ENCODE measurements around the gene DLGAP1.

DLGAP1 gene

DNA sequence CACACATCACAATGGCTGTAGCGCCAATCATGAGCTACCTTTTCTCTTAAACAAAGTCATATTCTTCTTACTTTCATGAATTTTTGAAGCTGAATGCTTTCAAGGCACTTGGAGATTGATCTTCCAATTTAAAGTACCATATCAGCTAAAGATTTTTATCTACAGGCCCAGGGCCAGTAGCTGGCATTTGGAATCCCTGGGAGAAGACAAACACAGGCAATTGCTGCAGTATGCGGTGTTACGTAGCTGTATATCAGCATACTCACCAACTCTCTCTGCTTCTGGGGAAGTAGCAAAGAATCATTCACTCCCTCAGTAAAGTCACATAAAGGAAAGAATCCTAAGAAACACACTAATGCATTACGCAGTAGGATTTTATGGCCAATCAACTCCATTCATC, 202.3 kb downstream of the DLGAP1 start:
- TF ChIP-seq, protein P1, sequence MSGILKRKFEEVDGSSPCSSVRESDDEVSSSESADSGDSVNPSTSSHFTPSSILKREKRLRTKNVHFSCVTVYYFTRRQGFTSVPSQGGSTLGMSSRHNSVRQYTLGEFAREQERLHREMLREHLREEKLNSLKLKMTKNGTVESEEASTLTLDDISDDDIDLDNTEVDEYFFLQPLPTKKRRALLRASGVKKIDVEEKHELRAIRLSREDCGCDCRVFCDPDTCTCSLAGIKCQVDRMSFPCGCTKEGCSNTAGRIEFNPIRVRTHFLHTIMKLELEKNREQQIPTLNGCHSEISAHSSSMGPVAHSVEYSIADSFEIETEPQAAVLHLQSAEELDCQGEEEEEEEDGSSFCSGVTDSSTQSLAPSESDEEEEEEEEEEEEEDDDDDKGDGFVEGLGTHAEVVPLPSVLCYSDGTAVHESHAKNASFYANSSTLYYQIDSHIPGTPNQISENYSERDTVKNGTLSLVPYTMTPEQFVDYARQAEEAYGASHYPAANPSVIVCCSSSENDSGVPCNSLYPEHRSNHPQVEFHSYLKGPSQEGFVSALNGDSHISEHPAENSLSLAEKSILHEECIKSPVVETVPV (CRISPR knock-in tag; IDR thresholded peaks at IDR 0.05) = no peak

DNA sequence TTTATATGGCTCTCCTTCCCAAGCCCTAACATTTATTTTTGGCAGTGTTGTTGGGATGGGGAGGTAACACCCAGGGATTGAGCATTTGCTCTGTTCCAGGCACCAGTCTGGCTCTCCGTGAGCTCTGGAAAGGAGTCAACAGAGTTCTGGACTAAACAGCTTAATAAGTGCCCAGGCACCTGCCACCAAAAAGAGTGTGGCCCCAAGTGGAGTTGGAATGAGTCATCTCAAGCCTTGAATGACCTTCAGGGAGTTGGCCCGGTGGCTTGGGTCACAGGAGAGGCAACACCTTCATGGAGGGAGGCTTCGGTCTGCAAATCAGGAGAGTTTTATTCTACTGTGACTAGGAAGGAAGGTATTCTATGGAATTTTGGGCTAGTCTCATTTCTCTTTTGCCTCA, 203.2 kb downstream of the DLGAP1 start:
- TF ChIP-seq ZNF565 (CRISPR knock-in tag; conservative IDR thresholded peaks at IDR 0.05; ENCODE audit: low read depth) (no peak), ZFP30 (CRISPR knock-in tag; IDR thresholded peaks at IDR 0.05) (no peak), ZFP3 (CRISPR knock-in tag; IDR thresholded peaks at IDR 0.05) (no peak), ESRRG (CRISPR knock-in tag; IDR thresholded peaks at IDR 0.05) (no peak), TCF4 (CRISPR knock-in tag; IDR thresholded peaks at IDR 0.05; ENCODE audit: borderline replicate concordance) (no peak), GLIS3 (CRISPR knock-in tag; IDR thresholded peaks at IDR 0.05) (no peak), RARB (CRISPR knock-in tag; IDR thresholded peaks at IDR 0.05) (no peak), CSDC2 (CRISPR knock-in tag; IDR thresholded peaks at IDR 0.05) (no peak), ARNTL (CRISPR knock-in tag; IDR thresholded peaks at IDR 0.05; ENCODE audit: borderline replicate concordance, low read depth) (no peak)
- TF ChIP-seq, protein P2, sequence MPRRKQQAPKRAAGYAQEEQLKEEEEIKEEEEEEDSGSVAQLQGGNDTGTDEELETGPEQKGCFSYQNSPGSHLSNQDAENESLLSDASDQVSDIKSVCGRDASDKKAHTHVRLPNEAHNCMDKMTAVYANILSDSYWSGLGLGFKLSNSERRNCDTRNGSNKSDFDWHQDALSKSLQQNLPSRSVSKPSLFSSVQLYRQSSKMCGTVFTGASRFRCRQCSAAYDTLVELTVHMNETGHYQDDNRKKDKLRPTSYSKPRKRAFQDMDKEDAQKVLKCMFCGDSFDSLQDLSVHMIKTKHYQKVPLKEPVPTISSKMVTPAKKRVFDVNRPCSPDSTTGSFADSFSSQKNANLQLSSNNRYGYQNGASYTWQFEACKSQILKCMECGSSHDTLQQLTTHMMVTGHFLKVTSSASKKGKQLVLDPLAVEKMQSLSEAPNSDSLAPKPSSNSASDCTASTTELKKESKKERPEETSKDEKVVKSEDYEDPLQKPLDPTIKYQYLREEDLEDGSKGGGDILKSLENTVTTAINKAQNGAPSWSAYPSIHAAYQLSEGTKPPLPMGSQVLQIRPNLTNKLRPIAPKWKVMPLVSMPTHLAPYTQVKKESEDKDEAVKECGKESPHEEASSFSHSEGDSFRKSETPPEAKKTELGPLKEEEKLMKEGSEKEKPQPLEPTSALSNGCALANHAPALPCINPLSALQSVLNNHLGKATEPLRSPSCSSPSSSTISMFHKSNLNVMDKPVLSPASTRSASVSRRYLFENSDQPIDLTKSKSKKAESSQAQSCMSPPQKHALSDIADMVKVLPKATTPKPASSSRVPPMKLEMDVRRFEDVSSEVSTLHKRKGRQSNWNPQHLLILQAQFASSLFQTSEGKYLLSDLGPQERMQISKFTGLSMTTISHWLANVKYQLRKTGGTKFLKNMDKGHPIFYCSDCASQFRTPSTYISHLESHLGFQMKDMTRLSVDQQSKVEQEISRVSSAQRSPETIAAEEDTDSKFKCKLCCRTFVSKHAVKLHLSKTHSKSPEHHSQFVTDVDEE (CRISPR knock-in tag; IDR thresholded peaks at IDR 0.05) = no peak
- no peak for ATAC-seq

More for the DNA sequence above, 202.3 kb downstream of the DLGAP1 start:
- ATAC-seq = no peak

DNA sequence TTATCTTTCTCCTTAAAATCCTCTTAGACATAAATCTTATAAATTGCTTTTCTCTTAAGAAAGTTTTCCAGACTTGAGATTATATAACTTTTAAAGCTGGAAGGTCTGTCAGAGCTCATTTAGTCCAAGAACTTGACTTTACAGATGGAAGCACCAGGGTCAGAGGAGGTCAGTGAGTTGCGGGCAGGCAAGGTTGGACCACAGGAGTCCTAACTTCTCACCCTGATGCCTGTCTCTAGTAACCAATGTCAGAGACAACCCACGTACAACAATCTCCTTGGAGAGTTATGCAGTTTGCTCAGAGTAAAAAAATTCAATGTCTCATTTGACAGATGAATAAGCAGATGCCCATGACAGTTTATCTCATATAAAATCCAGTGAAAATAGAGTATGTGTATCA, 203.9 kb downstream of the DLGAP1 start:
- TF ChIP-seq, protein P2 (CRISPR knock-in tag; IDR thresholded peaks at IDR 0.05) = no peak
- TF ChIP-seq SNAI2 (CRISPR knock-in tag; IDR thresholded peaks at IDR 0.05) = no peak
- no peak for TF ChIP-seq PPARA (CRISPR knock-in tag; IDR thresholded peaks at IDR 0.05; ENCODE audit: borderline replicate concordance)
- no peak for TF ChIP-seq CSDC2 (CRISPR knock-in tag; IDR thresholded peaks at IDR 0.05)
- TF ChIP-seq, protein P3, sequence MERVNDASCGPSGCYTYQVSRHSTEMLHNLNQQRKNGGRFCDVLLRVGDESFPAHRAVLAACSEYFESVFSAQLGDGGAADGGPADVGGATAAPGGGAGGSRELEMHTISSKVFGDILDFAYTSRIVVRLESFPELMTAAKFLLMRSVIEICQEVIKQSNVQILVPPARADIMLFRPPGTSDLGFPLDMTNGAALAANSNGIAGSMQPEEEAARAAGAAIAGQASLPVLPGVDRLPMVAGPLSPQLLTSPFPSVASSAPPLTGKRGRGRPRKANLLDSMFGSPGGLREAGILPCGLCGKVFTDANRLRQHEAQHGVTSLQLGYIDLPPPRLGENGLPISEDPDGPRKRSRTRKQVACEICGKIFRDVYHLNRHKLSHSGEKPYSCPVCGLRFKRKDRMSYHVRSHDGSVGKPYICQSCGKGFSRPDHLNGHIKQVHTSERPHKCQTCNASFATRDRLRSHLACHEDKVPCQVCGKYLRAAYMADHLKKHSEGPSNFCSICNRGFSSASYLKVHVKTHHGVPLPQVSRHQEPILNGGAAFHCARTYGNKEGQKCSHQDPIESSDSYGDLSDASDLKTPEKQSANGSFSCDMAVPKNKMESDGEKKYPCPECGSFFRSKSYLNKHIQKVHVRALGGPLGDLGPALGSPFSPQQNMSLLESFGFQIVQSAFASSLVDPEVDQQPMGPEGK (CRISPR knock-in tag; IDR thresholded peaks at IDR 0.05; ENCODE audit: borderline replicate concordance) = no peak
- no peak for TF ChIP-seq OSR1 (CRISPR knock-in tag; IDR thresholded peaks at IDR 0.05)
- TF ChIP-seq TOX (CRISPR knock-in tag; IDR thresholded peaks at IDR 0.05; ENCODE audit: borderline replicate concordance) = no peak
- TF ChIP-seq ISL1 (CRISPR knock-in tag; IDR thresholded peaks at IDR 0.05) = no peak
- TF ChIP-seq ARNTL (CRISPR knock-in tag; IDR thresholded peaks at IDR 0.05; ENCODE audit: borderline replicate concordance, low read depth) = no peak
- TF ChIP-seq TCF4 (CRISPR knock-in tag; IDR thresholded peaks at IDR 0.05; ENCODE audit: borderline replicate concordance) = no peak
- no peak for TF ChIP-seq ZNF70 (CRISPR knock-in tag; IDR thresholded peaks at IDR 0.05)
- TF ChIP-seq, protein P1 (CRISPR knock-in tag; IDR thresholded peaks at IDR 0.05) = no peak
- TF ChIP-seq GLIS3 (CRISPR knock-in tag; IDR thresholded peaks at IDR 0.05) = no peak
- TF ChIP-seq, protein P4, sequence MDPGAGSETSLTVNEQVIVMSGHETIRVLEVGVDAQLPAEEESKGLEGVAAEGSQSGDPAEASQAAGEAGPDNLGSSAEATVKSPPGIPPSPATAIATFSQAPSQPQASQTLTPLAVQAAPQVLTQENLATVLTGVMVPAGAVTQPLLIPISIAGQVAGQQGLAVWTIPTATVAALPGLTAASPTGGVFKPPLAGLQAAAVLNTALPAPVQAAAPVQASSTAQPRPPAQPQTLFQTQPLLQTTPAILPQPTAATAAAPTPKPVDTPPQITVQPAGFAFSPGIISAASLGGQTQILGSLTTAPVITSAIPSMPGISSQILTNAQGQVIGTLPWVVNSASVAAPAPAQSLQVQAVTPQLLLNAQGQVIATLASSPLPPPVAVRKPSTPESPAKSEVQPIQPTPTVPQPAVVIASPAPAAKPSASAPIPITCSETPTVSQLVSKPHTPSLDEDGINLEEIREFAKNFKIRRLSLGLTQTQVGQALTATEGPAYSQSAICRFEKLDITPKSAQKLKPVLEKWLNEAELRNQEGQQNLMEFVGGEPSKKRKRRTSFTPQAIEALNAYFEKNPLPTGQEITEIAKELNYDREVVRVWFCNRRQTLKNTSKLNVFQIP (CRISPR knock-in tag; IDR thresholded peaks at IDR 0.05; ENCODE audit: borderline replicate concordance, low read depth) = no peak
- TF ChIP-seq BACH2 (CRISPR knock-in tag; IDR thresholded peaks at IDR 0.05; ENCODE audit: borderline replicate concordance) = no peak
- TF ChIP-seq ZFP3 (CRISPR knock-in tag; IDR thresholded peaks at IDR 0.05) = no peak
- TF ChIP-seq ESRRG (CRISPR knock-in tag; IDR thresholded peaks at IDR 0.05) = no peak
- ATAC-seq = no peak

Data from SK-N-SH treated with all-trans-retinoic acid at 6 μM for 48 hours (cell line).